GM19438 (cell line): Measurements from ENCODE around the gene STX8.
"Not testable (repeated sequence)": the region's sequence is repeated elsewhere in the genome, so short reads cannot be mapped to it uniquely, and the experiment has no call there.

Source experiments
- ATAC-seq: cut with Tn5 transposase; IDR thresholded peaks from one replicate; pipeline ENCODE4 v1.9.1; 2021; ENCODE audit warnings: low read depth; ENCODE audit not compliant: unreplicated experiment

Gene STX8

DNA sequence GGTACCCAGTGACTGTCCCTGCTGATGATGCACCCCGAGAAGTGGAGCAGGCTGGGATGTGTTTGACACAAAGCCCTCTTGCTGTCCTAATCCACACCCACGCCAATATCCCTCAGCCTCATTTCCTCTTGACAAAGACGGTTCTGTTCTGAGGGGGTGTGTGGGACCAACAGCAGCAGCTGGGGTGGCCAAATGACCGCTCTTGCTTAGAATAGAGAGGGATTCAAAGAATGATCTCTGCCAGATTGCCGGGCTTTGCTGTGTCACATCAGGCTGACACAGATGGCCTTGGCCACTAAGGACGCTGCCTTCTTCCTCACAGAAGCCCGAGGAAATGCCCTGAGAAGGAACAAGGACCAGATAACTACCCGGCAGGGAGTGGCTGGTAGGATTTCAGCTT is 303.6 kb downstream of the STX8 start:
- ATAC-seq: no peak

DNA sequence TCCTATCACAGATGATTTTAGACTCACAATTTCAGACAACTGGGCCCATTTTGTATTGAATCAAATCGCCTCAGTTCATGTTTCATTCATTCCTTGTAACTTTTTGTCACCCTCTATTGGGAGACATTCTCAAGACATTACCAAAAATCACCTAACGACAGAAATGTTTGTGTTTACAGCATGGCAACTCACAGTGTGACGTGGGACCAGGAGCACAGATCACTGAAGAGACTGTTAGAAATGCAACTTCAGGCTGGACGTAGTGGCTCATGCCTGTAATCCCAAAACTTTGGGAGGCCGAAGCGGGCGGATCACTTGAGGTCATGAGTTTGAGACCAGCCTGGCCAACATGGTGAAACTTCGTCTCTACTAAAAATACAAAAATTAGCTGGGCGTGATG is 304.7 kb downstream of the STX8 start:
- no peak for ATAC-seq

DNA sequence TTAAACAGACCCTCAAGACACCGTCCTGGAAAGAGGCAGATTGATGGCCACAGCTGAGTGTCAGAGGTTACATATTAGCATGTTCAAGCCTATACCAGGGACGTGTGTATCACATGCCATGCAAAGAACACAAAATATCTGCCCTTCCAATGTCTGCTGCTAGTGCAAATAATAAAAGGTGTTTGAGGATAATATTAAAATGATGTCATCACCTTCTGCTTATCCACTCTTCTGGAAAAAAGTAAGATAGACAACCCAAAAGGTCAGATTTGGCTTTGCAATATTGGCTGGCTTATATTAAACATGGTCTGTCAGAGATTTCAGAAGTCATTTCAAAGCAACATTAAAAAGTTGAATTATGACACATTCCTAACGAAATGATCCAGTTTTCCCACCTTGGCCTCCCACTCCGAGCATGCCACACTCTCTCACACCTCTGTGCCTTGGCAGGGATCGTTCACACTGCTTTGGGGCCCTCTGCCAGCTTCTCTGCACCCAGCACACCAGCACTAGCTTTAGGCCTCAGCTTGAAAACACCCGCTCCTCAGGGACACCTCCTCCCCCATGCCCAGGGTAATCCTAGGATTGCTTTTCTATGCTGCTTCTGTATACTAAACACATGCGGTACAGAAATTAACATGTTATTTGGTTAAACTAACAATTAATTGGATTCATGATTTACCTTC is 306.1 kb downstream of the STX8 start:
- no peak for ATAC-seq

DNA sequence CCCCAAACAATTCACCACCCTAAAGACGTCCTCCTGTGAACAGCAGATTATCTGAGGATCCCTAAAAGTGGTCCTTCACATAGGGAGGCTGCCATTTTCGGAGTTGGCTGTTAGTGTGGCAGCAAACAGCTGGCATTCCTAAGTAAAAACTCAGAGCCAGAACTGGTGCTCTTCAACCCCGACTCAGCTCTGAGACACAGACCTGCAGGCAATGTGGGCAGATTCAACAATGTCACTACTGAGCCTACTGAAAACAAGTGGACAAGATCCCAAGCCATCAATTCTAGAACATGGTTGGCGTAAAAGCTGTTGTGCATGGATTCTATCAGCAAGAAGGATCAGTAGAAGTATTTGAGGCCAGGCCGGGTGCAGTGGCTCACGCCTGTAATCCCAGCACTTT is 307.1 kb downstream of the STX8 start:
- ATAC-seq: no peak

DNA sequence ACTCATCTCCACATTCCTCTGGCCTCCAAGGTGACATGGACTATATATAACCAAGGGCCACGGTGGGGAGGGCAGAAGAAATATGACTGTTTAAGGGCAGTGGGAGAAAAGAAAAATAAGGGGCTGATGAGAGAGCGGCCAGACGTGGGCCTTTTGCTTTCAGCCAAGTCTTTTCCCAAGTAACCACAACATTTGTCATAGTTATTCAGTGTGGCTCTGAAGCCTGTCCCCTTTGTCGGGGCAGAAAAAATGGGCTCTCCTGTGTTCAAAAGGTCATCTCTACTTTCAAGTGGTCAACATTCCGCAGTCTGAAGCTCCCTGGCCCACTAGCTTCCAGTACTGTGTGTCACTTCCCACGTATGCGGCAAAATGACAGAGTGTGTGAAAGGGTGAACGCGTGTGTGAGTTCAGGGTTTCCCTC is 308.9 kb downstream of the STX8 start:
- ATAC-seq: no peak

DNA sequence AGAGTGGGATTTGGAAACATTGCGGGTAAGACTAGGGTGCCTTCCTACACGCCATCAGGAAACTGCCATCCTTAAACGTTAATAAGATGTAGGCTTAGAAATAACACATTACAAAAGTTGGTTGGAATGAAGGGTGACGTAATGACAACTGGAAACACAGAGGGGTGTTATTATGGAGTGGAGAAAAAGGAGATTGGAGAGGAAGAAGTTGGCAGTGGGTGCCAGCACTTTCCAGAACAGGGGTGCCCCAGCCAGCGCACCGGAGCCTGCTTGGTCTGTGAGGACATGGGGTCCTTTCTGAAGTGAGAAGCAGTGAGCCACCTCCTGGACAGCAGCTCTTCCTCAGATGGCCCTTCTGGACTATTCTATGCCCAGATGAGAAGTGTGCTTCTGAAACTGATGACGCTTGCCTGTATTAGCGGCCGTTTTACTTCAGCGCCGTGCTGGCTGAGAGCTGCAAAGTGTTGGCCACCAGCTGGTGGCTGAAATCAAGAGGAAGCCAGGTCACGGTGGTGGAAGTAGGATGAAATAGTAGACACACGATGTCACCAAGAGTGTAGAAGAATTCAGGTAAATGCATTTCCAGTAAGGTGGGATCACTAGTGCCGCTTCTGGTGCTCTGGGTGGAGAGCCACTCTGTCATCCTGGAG is 309.5 kb downstream of the STX8 start:
- ATAC-seq: no peak

DNA sequence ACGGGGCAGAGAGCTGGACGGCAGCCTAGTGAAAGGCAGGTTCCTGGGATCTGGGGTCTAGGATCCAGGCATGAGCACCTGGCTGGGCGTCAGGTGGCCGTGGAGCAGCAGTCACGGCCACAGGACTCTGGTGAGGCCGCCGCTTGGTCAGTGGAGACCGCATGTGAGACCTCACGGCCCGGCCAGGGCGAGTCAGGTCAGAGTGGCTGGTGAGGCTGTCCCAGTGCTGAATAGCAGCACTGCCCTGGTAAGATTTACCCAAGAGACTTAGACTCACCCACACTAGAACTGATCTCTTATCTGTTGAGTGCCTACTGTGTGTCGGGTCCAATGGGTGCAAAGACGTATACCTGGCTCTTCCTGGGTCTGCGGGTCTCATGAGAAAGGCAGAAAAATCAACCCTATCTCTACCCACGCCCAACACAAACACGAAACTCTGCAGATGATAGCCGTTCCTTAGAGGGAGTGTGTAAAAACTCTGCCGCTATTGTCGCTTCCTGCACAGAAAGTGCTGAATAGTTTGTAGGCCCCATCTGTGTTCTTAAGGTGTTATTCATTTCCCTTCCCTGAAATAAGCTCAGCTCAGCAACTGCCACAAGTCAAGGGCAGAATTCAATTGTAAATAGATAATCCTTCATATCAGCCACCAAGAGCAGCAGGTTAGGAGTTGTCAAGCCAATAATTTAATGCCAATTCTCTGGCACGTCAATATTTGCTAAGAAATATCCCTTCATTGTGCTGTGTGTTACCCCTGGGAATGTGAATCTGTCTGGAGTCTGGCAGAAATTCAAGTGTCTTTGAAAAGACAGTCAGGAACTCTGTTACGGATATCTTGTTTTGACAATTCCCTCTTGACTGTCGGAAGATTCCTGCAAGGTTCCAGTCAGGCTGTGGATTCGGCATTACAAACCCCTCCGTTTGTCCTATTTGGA is 314.3 kb downstream of the STX8 start:
- no peak for ATAC-seq

DNA sequence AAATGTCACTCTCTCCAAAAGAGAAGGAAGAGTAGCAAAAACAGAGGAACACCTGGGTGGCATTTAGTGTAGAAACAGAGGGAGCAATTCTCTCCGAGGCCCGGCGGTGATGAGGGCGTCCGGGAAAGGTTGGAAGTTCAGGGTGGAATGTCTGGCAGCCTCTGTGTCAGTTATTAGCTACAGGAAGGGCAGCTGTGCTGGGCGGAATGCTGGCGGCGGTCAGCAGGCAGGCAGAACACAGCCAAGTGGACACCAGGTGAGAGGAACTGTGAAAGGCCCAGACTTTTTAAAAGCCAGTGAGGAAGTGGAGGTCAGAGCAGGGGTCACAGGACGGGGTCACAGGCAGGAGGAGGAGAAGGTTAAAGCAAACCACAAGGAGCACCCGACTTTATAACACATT is 316.2 kb downstream of the STX8 start:
- no peak for ATAC-seq

DNA sequence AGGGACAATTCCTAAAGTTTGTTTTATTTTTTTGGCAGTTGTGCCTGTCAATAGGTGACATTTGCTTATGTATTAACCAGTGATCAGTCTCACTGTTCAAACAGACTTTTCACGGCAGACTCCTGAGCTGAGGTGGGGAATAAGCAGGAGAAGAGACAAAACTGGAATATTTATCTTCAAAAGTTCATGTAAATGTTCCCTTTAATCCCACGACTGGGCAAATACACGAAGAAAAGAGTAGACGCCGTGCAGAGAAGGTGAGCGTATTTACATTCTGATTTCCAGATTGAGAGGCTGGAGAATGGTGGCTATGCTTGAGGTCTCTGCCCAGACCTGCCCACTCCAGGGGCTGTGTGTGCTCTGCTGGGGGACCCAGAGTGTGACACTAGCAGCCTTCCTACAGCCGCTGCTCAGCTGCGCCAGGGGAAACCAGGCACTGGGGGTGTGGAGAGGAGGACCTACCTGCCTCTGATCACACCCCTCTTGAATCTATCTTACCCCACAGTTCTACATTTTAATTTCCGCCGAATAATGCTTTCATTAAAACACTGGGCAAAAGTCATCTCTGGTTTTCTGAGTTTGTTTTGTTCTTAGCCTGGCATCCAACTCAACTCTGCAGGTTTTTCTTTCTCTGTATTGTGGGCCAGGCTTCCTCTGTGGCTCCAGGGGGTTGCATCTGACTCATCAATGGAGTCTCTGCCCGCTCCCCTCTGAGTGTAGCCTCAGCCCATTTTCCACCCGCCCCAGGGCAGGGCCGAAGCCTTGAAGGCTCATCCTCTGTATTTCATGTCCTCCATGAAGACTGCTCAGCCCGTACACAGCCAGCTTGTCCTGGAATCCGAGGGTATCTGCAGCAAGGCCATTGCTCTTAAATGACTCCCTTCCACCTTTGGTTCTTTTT is 317.3 kb downstream of the STX8 start:
- ATAC-seq: no peak

DNA sequence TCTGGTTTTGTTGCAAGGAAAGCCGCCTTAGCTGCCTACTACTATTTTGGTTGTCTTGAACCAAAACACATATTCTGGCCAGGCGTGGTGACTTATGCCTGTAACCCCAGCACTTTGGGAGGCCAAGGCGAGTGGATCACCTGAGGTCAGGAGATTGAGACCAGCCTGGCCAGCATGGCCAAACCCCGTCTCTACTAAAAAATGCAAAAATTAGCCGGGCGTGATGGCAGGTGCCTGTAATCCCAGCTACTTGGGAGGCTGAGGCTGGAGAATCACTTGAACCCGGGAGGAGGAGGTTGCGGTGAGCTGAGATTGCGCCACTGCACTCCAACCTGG is 318.0 kb downstream of the STX8 start:
- not testable (repeated sequence) for ATAC-seq

DNA sequence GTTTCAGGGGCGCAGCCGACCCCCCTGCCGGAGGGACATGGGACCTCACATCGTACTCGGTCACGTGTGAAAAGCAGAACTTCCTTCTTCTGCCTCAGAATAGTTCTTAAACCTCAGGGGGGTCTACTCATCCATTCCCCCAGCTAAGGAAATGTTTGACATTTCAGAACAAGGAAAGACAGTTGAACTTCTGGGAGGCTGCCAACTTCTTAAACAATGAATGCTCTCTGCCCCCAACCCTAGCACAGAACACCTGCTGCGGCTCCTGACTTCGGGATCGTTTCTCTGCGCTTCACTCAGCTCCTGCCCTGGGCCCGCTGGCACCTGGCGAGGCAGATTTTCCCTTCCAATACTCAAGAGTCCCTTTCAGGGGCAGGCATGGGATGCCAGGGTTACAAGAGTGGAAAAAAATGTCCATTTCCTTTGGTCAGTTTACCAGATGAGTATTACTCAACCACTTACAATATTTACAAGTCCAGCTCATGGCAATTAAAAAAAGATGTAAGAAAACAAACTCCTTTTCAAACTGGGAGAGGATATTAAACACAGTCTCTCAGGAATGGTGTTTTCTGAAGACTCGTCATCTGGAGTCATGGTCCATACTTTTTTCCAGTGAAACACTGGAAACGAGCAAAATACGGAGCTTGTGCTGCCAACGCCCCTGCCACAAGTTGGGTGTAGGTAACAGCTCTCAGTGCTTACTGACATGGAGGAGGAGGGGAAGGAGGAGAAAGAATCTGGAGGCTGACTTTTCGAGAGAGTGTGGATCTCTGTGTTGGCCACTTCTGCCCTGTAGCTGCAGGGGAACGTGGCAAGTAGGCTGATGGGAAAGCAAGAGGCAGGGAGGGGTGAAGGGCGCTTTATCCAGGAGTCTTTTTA is 318.6 kb downstream of the STX8 start:
- ATAC-seq: no peak

DNA sequence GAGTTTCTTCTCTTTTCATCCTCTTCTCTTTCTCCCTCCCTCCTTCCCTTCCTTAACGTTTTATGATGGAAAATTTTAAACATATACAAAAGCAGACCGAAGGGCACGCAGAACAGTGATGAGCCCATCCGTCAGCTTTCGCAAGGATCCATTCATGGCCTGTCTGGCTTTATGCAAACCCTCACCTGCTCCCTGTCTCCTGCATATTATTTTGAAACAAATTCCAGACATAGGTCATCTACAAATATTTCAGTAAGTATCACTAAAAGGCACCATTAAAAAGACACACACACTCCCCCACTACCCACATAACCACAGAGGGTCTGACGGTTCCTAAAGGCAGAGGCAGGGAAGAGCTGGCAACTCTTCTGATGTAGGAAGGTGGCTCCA is 319.3 kb downstream of the STX8 start:
- no peak for ATAC-seq

DNA sequence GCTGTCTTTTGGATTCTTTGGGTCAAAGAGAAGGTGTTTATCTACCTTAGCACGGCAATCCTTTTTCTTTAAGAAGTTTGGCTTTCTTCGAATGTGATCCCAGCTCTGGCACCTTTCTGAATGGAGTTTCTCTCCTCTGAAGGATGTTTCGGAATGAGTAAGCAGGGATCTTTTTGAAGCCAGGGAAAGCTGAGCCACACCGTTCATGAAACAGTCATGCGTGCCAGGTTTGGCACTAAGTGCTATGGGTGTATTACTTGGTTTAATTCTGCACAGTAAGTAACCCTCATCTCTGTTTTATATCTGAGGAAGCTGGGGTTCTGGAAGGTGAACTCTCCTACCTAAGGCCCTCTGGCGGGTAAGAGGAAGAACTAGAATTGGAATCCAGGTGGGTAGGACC is 319.8 kb downstream of the STX8 start:
- ATAC-seq: no peak

DNA sequence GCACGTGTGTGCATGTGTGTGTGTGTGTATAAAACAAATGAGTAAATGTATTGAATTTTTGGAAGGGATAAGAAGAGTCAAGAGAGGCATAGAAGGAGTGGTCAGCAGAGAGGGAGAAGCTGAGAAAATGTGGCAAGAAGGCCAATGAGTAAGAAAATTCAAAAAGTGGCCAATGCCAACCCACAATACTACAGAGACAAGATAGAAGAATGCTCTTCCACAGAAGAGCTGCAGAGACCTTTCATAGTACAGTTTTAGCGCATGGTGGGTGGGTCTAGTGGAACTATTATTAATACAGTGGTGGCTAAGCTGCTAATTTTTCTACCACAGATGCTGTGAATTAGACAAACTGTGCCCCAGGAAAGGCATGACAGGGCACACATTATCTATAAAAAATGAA is 320.8 kb downstream of the STX8 start:
- no peak for ATAC-seq

DNA sequence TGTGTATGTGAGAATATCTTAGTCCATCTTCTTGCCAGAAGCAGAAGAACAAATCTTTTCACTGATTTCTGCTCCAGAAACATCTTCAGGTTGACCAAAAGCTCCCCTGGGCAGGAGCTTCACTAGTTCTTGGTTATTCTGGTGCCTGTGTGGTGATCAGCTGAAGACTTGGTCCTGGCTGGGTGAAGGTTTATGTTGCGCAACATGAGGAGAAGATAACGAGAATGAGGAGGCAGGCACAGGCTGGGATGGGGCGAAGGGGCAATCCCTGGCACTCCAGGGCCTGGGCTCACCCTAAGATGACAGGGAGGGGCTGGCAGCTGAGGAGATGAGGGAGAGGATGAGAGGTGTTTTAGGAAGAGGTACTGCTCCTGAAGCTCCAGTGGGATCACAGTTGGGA is 322.3 kb downstream of the STX8 start:
- ATAC-seq: no peak

DNA sequence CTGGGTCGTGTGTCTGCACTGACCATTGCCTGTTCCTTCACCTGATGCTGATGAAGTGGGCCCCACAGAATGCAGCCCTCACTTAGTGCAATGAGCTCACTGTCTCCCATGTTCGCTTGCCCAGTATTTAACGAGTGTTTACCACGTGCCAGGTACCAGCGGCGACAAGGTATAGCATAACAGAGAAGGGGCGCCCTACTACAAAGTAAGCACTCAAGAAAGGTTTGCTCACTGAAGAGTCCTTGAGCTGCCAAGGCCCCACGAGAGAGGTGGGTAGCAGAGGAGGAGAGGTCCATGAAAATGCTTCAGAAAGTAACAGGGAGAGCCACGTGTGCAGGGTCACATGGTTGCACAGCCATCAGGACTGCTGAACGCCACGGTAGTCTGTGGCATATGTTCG is 324.3 kb downstream of the STX8 start:
- ATAC-seq: no peak

DNA sequence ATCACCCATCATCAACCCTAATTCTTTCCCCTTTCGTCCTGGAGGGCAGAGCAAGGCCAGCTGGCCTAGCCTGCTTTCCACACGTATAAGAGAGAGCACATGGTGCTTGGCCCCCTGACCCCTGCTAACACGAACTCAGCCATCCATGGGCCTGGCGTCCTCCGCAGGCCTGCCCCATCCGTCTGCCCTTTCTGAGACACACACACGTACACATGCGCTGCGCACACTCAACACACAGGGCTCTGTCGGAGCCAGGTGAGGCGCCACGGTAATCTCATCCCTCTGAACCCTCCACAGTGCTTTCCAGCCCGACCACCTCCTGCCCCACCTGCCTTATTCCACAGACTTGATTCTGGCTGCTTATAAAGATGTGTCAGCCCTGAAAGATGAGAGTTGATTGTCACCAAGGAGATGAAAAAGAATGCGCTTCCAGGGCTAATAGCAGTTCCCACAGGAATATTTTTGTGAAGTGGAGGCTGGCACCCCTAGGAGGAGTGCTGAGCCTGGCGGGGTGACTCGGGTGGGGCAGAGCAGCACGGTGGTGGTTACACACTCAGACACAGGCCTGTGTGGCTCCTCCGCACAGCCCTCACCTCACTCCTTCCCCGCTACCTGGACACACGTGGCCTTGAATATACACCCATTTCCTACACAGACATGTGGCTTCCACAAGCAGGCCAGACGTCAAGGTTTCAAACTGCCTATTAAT is 326.2 kb downstream of the STX8 start:
- ATAC-seq: no peak

DNA sequence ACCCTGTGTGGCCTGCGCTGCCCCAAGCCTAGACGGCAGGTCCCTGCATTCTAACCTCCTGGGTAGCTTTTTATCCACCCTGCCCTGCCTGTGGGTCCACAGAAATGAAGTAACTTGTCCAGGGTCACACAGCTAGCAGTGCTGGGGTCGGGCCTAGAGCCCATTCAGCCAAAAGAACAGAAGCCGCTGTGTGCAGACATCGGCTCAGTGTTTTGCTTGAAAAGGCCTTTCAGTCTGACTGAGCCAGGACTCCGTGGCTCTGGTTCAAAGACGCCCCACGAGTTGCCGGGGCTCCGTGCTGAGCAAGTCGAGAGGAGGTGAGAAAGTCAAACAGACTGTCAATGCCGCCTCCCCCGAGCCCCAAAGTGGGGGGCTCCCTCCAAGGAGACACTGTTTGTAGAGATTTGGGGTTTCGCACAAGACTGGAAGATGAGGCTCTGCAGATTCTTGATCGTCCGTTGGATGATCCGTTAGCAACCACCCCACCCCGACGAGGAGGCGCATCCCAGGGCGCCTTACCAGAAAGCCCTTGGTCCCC is 328.1 kb downstream of the STX8 start:
- ATAC-seq: no peak
